ENCODE data around the gene ASCL5.

ASCL5 gene

GRCh38 chr1:201171063-201172036 is 44.4 kb upstream of the ASCL5 start:
- TF ChIP-seq, protein P1, sequence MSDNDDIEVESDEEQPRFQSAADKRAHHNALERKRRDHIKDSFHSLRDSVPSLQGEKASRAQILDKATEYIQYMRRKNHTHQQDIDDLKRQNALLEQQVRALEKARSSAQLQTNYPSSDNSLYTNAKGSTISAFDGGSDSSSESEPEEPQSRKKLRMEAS (IDR thresholded peaks at IDR 0.05; ENCODE audit: low read depth, low read length), result no peak
- TF ChIP-seq CTCF (IDR thresholded peaks at IDR 0.05; ENCODE audit: low read depth, low read length), result no peak
- TF ChIP-seq MYC (IDR thresholded peaks at IDR 0.05; ENCODE audit: low read depth, low read length), result no peak
- TF ChIP-seq POLR2A (IDR thresholded peaks at IDR 0.05; ENCODE audit: extremely low read depth, insufficient read length), result no peak
- peak; percentile 32 for DNase-seq (ENCODE audit: low read depth)
- peak overlapping the region; percentile 53 for H3K4me3 ChIP-seq (ENCODE audit: low read depth, low read length)

- peak overlapping the region; percentile 53 for H3K4me3 ChIP-seq (ENCODE audit: low read depth, low read length)
- DNase-seq (ENCODE audit: low read depth), result peak; percentile 87
- TF ChIP-seq POLR2A (IDR thresholded peaks at IDR 0.05; ENCODE audit: extremely low read depth, insufficient read length), result no peak
- no peak for TF ChIP-seq MYC (IDR thresholded peaks at IDR 0.05; ENCODE audit: low read depth, low read length)
- TF ChIP-seq, protein P1 (IDR thresholded peaks at IDR 0.05; ENCODE audit: low read depth, low read length), result no peak
- no peak for TF ChIP-seq CTCF (IDR thresholded peaks at IDR 0.05; ENCODE audit: low read depth, low read length)
These were observed 43.6 kb upstream of the ASCL5 start for GRCh38 chr1:201170533-201171062.

DNA sequence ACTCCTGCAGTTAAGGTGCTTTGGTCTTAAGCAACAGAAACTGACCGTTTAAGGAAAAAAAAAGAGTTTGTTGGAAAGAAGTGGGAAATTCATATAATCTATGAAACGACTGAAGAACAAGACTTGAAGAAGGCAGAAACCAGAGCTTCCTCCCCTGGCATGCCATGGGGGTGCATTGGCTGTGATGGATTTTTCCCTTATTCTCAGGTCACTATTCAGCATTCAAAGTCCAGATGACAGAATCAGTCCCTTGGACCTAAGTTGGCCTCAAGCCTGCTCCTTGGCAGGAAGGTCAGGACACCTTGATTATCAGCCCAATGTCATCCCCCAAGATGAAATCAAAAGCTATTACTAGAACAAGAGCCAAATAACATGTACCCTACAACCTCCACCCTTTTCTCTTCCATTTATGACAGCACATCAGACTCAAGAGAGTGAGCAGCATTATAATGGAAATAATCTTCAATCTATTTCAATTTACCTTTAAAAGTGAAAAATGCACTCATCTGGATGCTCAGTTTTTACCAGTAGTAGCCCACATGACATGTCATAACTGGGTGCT is 43.1 kb upstream of the ASCL5 start:
- no peak for DNase-seq (ENCODE audit: low read depth)
- TF ChIP-seq MYC (IDR thresholded peaks at IDR 0.05; ENCODE audit: low read depth, low read length) (no peak), CTCF (IDR thresholded peaks at IDR 0.05; ENCODE audit: low read depth, low read length) (no peak), POLR2A (IDR thresholded peaks at IDR 0.05; ENCODE audit: extremely low read depth, insufficient read length) (no peak)
- TF ChIP-seq, protein P1 (IDR thresholded peaks at IDR 0.05; ENCODE audit: low read depth, low read length), result no peak
- no peak overlapping the region for H3K4me3 ChIP-seq (ENCODE audit: low read depth, low read length)

GRCh38 chr1:201169203-201169602 is 42.2 kb upstream of the ASCL5 start:
- no peak for DNase-seq (ENCODE audit: low read depth)
- H3K4me3 ChIP-seq (ENCODE audit: low read depth, low read length), result no peak overlapping the region
- TF ChIP-seq POLR2A (IDR thresholded peaks at IDR 0.05; ENCODE audit: extremely low read depth, insufficient read length) (no peak), MYC (IDR thresholded peaks at IDR 0.05; ENCODE audit: low read depth, low read length) (no peak), CTCF (IDR thresholded peaks at IDR 0.05; ENCODE audit: low read depth, low read length) (no peak)
- TF ChIP-seq, protein P1 (IDR thresholded peaks at IDR 0.05; ENCODE audit: low read depth, low read length), result no peak

DNA sequence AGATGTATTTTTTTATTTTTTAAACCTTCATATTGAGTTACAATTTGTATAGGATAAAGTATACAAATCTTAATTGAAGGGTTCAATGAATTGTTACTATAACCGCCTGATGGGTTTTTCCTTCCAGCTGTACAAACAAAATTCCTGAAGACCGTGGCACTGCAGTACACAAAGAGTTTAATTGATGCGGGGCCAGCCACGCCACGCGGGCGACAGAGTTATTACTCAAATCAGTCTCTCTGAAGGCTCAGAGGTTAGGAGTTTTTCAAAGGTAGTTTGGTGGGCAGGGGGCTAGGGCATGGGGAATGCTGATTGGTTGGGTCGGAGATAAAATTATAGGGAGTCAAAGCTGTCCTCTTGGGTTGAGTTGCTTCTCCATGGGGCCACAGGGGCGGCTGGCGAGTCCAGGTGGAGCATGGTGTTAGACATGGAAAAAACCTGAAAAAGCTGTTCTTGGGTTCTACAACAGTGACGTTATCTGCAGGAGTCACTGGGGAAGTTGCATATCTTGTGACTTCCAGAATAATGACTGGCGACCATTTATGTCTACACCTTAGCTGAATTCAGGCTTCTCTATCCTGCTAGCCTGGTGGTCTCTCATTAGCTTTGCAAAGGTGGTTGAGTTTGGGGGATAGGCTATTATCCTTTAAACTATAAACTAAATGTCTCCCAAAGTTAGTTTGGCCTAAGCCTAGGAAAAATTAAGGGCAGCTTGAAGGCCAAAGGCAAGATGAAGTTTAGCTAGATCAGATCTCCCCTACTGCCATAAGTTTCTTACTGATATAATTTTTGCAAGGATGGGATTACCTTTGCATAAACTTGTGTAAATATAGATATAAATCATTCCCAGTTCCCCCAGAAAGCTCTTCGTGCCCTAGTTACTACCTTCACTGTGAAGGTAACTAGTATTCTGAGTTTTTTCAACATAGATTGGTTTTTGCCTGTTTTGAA is 40.3 kb upstream of the ASCL5 start:
- no peak for DNase-seq (ENCODE audit: low read depth)
- H3K4me3 ChIP-seq (ENCODE audit: low read depth, low read length), result no peak overlapping the region
- no peak for TF ChIP-seq CTCF (IDR thresholded peaks at IDR 0.05; ENCODE audit: low read depth, low read length)
- TF ChIP-seq, protein P1 (IDR thresholded peaks at IDR 0.05; ENCODE audit: low read depth, low read length), result no peak
- no peak for TF ChIP-seq MYC (IDR thresholded peaks at IDR 0.05; ENCODE audit: low read depth, low read length)
- TF ChIP-seq POLR2A (IDR thresholded peaks at IDR 0.05; ENCODE audit: extremely low read depth, insufficient read length), result no peak

Measured in NB4 (cell line).